ENCODE data around the gene TBL2.
"Not testable (repeated sequence)": the region's sequence is repeated elsewhere in the genome, so short reads cannot be mapped to it uniquely, and the experiment has no call there.

DNA sequence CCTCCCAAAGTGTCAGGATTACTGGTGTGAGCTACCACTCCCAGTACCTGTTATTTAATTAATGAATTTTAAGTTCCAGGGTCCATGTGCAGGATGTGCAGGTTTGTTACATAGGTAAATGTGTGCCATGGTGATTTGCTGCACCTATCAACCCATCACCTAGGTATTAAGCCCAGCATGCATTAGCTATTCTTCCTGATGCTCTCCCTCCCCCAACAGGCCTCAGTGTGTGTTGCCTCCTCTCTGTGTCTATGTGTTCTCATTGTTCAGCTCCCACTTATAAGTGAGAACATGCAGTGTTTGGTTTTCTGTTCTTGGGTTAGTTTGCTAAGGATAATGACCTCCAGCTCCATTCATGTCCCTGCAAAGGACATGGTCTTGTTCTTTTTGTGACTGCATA is 11.9 kb downstream of the TBL2 start:
- TF ChIP-seq, protein P1, sequence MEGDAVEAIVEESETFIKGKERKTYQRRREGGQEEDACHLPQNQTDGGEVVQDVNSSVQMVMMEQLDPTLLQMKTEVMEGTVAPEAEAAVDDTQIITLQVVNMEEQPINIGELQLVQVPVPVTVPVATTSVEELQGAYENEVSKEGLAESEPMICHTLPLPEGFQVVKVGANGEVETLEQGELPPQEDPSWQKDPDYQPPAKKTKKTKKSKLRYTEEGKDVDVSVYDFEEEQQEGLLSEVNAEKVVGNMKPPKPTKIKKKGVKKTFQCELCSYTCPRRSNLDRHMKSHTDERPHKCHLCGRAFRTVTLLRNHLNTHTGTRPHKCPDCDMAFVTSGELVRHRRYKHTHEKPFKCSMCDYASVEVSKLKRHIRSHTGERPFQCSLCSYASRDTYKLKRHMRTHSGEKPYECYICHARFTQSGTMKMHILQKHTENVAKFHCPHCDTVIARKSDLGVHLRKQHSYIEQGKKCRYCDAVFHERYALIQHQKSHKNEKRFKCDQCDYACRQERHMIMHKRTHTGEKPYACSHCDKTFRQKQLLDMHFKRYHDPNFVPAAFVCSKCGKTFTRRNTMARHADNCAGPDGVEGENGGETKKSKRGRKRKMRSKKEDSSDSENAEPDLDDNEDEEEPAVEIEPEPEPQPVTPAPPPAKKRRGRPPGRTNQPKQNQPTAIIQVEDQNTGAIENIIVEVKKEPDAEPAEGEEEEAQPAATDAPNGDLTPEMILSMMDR (conservative IDR thresholded peaks at IDR 0.05; ENCODE audit: low read length) = not testable (repeated sequence)
- not testable (repeated sequence) for TF ChIP-seq EZH2phosphoT487 (IDR thresholded peaks at IDR 0.05; ENCODE audit: borderline replicate concordance, low read depth, low read length)

All from OCI-LY7 (cell line).